Measurements from ENCODE around the gene MUC12.

DNA sequence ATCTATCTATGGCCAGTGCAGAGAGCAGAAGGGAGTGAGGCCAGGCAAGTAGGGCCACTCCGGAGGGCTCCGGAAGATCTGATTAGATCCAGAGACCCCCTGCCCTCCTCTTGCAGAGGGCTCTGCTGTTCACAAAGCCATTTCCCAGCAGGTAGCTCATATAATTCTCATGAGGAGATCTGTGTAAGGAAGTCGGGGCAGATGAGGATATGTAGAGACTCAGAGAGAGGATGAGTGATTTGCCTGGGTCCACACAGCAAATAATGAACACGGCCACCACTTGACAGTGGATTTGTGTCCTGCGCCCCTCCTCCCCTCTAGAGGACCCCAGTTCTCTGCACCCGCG, 2.6 kb downstream of the MUC12 start:
- TF ChIP-seq POLR2A (IDR thresholded peaks at IDR 0.05) (no peak), CTCF (IDR thresholded peaks at IDR 0.05) (no peak)

All from heart left ventricle (tissue), 13 donors.